HG02798 (cell line): ENCODE data around the gene CCDC13.

Experiments used
- ATAC-seq: cut with Tn5 transposase; IDR thresholded peaks from one replicate; pipeline ENCODE4 v1.9.1; 2021; ENCODE audit warnings: mild to moderate bottlenecking; ENCODE audit not compliant: unreplicated experiment, poor library complexity

The CCDC13 gene

DNA sequence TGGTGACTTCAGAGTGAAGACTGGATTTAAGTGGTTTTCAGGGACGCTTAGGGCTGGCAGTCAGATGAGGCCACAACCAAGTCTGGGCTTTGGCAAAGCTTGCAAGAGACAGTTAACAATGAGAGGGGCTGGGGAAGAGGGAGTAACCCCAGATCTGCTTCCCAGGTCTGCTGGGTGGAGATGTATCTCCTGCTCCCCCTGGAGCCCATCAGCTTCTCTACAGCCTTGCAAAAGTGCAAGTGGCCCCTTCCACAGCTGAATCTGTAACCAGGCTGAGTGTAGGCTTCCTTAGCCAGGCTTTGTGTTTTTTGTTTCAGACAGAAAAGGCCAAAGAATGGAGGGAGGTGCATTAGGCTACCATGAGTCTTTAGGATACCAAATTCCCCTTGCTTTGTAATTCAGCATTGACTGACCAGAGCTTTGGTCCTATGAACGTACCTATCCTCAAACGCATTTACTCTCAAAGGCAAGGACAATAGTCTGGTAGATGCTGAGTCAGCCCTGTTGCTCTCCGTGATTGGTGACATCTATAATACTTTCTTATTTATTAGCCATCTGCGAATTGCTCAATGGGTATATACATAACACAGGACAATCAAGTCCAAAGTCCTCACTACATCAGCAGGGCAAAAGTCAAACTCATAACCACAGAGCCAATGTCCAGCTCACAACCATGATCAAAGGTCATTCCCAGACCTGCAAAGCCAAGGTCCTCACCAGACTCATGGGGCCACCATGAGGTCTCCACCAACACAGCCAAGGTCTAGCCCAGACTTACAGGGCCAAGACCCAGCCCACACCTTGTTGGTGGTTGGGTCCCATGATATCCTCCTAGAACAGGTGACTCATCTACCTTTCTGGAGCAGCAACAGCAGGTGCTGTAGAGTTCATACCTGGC, 17.1 kb downstream of the CCDC13 start:
- ATAC-seq: no peak

DNA sequence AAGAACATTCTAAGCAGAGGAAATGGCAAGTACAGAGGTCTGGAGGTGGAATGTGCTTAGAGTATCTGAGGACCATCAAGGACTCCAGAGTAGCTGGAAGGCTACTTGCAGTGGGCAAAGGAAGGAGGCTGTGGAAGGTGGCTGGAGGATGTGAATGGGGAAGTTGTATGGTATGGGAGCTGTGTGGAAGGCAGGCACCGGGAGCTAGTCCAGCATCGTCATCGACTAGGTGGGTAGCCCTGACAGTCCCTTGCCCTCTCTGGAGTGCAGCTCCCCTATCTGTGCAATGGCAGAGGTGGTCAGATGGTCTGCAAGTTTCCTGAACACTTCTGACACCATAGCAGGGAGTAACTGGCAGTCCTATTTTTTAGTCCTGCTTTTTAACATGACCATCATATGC, 19.3 kb downstream of the CCDC13 start:
- no peak for ATAC-seq

DNA sequence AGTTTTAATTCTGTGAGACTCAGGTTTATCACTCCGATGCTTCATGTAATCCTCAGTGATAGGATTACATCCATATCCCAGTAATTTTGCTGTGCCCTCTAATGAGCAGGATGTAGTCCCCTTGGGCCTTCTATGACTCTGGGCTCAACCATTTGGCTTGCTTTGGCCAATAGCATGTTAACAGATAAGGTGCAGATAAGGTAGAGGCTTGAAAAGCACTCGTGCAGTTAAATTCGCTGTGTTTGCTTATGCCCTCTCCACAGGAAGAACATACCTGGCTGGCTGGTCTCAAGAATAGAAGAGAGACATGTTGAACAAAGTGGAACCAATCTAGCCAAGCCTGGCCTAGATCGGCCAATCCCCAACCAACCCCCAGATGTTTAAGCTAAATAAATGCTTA, 20.1 kb downstream of the CCDC13 start:
- no peak for ATAC-seq

DNA sequence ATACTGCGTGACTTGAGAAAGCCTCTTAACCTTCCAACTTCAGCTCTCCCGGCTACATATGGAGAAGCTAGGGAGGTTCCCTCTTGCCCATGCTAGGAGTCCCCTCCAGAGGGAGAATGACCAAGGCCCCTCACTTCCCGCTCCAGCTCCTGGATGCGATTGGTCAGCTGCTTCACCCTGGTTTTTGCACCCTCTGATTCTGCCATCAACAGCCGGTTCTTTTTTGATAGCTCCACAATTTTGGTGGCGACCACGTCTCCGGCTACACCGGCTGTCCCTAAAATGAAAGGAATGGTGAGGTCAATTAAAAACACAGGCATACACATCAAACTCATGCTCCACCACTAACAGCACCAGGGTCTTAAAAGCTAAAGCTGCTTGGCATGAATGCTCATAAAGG, 20.6 kb downstream of the CCDC13 start:
- ATAC-seq: no peak

DNA sequence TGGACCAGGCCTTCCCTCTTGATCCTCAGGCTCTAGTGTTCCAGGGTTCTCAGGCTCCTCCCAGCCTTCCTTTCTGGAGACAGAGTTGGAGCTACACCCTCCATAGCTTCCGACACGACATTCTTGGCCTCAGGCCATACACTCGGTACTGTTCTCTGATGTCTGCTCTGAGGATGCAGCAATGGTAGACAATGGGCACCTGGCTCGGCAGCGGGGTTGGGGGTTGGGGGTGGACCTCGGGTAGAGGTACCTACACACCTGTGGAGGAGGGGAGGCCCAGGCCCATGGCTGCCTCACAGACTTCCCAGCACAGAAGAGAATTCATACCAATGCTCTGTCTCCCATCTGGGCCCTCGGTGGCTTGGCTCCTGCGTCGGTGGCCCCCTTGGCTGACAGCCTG, 21.4 kb downstream of the CCDC13 start:
- ATAC-seq: no peak

DNA sequence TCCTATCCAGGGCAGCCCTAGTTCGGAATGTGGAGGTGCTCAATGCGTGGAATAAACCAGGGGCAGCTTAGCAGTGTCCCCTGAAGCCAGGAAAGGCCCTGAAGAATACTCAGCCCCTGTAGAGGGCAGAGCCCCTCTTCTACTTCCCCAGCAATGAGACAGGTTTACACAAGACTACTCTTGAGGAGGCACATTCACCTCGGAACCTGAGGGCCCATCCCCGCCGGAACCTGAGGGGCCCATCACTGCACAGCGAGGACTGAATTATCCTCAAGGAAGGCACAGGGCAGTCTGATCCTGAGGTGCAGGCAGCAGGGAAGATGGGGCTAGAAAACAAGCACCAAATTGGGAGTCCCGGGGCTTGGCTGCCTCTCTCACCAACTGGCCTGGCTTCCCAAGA, 22.2 kb downstream of the CCDC13 start:
- no peak for ATAC-seq

DNA sequence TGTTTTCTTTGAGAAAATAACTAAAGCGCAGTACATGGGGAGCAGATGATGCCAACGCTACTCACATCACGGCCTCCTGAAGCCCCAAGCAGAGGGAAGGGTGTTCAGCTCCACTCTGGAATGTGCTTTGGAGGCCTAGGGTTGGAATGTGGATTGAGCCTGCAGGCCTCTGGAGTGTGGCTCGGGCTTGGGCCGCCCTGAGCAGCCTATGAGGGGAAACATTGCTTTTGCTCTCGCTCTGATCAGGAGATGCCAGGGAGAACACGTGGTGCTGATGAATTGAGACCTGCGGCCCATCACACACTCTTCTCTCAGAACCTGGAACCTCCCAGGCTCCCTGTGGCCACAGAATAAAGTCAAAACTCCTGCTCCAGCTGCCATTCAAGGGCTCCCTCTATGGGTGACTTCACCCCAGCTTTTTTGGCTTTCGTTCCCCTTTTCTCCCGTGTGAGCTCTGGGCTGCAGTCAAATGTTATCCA, 23.3 kb downstream of the CCDC13 start:
- no peak for ATAC-seq

DNA sequence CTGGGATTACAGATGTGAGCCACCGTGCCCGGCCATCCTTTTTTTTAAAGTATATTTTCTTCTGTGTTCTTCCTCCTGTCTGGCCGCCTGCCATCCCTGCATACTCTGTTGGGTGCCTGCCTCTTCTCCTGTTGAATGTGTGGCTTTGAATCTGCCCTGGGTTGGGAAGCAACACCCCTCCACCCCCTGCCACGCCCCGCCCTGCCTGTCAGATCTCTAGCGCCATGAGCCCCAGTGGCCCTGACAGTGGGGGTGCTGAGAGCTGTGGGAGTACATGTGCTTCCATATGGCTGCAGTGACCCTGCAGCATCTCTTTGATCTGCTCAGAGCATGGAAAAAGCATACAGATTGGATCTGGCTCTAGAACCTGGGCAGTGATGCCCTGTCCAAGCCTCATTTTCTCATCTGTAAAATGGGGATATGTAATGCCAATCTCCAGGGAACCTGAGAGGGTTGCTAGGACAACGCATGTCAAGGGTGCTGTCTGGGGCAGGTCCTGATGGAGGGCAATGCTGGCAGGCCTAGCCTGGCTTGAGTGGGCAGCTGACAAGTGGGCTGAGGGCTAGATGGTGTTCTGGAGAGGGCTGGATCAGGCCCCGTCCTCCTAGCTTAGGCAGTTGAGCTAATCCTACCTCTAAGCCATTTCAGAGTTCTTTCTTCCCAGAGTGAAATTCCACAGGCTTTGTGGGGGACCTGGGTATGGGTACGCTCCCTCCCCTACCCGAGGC, 23.9 kb downstream of the CCDC13 start:
- no peak for ATAC-seq

DNA sequence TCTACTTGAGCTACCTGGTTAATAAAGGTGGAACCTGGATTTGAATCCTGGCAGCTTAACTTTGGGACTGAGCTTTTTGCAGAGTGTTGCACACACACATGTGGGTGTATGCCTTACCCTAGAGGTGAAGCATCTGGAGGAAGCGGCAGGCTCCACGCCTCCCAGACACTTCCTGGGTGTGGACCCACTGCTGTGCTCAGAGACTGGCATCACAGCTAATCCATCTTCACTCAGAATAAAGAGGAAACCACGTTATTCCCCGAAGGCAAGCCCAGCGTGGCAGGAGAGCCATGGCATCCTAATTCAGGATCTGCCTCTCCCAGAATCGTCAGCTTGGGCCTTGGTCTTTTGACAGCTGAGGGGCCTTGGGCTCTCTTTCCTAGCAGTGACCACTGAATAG, 25.5 kb downstream of the CCDC13 start:
- no peak for ATAC-seq

DNA sequence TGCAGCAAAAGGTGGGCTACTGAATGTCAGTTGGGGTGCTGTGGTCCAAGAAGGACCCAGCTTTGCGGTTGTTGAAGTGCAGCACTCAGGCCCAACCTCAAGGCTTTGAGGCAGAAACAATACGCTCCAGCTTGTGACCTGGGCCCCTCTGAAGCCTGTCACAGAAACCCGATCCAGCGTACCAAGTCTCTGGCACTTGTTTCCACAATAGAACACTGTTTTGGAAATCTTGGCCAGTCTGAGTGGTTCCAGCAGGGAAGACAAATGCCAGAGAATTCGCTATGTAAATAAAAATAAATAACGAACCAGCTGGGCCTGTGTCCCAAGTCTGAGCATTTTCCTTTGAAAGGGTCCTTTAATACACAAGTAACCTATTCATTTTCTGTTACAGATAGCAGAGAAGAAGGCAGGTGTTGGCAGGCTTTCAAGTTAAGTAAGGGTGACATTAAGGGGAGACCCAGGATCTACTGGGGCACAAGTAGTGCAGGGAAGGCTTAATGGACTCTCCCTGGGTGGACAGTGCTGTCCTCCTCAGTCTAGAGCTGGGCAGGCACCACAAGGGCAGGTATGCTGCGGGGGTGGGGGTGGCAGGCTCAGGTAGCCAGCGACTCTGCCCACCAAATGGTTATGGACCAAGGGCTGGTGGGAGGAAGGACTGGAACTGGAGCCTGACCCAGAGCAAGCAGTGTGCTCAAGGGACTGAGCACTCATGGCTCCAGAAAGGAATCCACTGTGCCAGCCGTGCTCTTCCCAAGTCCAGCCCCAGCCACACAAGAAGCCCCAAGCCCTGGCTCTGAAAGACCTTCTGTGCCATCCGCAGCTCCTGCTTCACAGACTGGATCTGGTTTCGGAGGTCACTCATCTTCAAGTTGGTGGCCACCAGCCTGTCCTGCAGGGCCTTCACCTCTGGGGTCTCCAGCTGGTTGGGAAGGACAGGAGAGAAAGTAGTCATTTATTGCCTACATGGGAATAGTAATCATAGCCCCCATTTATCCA, 26.3 kb downstream of the CCDC13 start:
- ATAC-seq: no peak

DNA sequence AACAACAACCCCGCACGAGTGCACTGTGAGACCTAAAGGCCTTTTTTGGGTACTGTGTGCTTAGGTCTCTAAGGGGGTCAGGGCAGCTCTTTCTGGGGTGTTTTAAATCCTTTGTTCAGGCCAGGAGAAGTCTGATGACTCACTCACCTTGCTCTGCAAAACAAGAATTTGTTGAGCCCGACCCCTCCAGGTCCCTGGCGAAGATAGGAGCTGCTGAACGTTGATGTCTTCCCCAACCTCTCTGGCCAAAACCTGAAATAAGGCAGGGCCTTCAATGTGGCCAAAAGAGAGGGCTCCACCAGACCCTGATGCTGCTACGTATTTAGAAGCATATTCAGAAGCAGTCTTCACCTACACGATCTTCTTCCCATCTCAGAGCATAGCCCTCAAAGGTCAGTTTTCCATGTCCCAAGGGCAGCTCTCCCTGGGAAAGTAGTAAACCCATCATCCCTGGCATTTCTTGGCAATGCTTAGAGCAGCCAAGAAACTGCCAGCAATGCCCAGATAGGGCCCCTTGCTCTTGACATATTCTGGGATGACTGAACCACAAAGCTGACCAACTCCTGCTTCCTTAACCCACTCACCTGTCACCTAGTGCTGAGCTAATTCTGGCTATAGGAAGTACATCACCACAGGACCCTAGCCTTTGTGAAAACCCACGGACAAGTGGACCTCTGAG, 27.1 kb downstream of the CCDC13 start:
- no peak for ATAC-seq

DNA sequence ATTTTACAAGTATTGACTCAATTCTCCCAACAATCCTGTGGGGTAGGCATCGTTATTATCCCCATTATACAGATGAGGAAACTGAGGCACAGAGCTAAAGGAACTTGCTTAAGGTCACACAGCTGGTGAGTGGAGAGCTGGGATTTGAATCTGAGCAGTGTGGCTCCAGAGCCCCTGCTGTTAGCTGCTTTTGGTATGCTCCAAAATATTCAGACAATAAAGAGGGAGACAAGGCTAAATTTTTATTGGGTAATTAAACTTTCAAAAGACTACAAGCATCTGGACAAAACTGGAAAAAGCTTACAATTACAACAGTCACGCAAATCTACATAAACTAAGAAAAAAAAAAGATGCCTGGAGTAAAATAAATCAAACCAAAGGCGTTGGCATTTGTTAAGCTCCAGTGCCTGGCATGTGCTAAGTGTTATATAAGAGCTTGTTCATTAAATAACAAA, 27.7 kb downstream of the CCDC13 start:
- ATAC-seq: no peak

DNA sequence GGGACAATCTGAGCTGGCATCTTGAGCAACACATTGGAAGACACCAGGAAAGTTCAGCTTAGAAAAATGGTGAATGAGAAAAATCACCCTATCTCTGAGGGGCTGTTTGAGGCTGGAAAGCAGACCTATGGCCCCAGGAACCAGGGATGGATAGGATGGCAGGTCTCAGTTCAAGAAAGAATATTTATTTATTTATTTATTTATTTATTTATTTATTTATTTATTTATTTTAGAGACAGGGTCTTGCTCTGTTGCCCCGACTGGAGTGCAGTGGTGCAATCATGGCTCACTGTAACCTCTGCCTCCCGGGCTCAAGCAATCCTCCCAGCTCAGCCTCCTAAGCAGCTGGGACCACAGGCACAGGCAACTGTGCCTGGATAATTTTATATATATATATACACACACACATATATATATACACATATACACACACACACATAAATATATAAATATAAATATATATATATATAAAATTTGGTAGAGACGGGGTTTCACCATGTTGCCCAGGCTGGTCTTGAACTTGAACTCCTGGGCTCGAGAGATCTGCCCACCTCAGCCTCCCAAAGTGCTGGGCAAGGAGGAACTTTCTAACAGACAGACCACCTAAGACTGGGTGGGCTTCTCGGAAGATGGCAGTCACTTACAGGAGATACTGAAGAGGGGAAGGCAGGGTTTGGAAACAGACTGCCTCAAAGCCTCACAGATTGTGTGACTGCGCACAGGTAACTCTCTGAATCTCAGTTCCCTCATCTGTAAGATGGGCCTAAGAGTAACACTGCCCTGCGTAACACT, 29.7 kb downstream of the CCDC13 start:
- ATAC-seq: no peak

DNA sequence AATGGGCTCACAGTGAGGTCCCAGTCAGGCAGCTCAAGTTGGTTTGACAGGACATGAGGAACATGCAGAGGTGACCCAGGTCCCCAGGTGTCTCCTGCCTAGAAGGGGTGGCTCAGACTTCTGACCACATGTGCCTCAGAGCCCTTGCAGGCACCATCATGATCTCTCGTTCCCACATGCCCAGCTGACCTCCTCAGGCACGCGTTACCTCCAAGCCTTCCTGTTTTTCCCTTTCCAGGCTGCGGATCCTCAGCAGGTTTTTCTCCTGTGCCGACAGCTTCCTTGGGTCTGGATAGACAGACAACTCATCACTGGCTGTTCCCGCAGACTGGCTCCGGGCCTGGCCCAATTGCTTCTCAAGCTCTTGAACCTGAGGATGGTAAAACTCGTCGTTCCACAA, 30.4 kb downstream of the CCDC13 start:
- no peak for ATAC-seq

DNA sequence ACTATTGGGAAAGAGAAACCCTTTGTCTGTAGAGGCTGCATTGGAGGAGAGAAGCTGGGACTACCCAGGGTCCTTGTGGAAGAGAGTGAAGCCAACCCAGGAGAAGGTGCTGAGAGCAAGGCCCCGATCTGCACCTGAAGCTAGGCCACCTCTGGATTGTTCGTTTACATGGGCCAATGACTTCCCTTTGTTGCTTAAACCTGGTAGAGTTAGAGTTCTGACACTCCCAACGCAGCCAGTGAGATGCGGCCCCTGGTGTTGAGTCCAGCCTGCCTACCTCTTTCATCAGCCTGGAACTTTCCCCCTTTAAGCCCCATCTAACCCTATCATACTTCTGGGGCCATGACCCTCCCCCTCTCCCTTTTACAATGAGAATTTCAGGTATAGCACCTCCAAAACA, 30.8 kb downstream of the CCDC13 start:
- no peak for ATAC-seq

DNA sequence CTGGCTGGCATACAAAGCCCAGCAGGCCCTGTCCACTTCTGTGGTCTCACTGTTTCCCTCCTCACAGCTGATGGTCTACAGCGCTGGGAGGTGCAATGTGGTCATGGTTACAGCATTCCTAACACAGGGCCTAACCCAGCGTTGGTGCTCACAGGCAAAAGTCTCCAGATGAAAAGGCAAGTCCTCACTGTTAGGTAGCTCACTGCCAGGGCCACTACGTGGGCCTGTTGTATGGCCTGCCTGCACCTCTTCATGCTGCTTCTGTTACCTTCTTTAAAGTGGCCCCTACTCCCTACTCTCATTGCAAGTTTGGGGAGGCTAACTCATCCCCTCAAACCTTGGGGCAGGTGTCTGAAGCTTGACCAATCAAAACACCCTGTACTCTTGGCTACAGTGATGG, 31.3 kb downstream of the CCDC13 start:
- no peak for ATAC-seq

DNA sequence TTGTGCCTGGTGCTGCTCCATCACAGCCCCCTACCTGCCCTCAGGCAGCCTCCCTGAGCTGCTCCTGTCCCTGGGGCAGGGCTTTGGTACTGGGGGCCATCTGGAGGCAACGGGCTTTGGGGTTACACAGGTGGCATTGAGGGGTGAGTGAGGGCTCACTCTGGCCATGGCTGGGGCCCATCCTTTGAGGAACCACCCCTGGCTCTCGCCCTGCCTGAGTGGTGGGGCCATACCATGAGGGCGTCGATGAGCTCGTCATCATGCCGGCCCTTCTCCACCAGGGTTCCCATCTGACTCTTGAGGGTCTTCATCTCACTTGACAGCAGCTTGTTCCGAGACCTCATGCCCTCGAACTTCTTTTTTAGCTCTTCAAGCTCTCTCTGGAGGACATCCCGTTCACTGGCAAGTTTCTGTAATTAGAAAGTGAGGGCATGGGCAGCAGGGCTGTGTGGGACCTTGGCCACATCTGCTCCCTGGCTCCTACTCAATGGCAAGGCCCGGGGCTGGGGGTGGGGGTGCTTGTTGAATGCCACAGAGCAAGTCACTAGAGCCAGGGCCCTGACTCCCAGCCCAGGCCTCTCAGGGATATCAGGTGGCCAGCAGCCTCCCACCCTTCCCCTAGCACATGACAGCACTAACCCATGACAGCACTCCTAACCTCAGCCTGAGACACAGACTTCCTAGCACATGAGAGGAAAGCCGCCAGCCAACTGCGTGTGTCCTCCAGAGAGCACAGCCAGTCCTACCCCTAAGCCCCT, 33.5 kb downstream of the CCDC13 start:
- ATAC-seq: no peak

DNA sequence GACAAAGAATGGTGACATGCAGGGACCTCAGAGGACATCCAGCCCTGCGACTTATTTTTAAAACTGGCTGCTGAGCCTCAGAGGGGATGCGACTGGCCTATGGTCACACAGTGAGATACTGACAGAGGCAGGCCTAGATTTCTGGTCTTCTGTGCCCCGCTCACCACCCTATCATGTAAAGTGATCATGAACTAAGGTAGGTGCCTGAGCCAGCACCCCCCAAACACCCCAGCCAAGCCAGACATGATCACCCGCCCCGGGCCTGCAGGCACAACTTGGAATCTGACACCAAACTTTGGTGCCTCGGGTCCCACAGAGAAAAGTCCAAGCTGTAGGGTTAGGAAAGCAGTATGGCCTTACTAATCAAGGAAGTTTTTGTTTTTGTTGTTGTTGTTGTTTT, 36.5 kb downstream of the CCDC13 start:
- no peak for ATAC-seq
